GM12878 (cell line): Measurements from ENCODE around the gene POLE3. TPM values are rescaled to one million over a fixed set of nuclear protein-coding genes. Genes with fewer than 3 reads are reported as not detected.

Source experiments
- ATAC-seq: fragments of 200-7000 bp; cut with Tn5 transposase; 3 replicates; pipeline ENCODE4 v1.9.1; 2020; ENCODE audit warnings: mild to moderate bottlenecking, moderate library complexity
- BruUV-seq: library from RNA; stranded (reverse); fragments of 400-500 nt; replicated peaks from 2 replicates; lab custom pipeline; 2021; lab: Mats Ljungman, UMichigan
- CTCF ChIA-PET: fragments of 300-600 bp; sonication (Branson Sonifier 250); formaldehyde crosslinking; extraction: SDS; loops from one replicate; lab custom pipeline; 2021; ENCODE audit warnings: inconsistent platforms; lab: Yijun Ruan, JAX
- POLR2A ChIA-PET: fragments of 350-600 bp; formaldehyde crosslinking; extraction: SDS; loops from one replicate; lab custom pipeline; 2021; ENCODE audit warnings: inconsistent platforms; lab: Charles Lee
- RAD21 ChIA-PET: fragments of 300-600 bp; sonication (Branson Sonifier 250); formaldehyde crosslinking; loops from one replicate; lab custom pipeline; 2023; ENCODE audit warnings: antibody characterized with exemption; ENCODE audit not compliant: unreplicated experiment; lab: Charles Lee
- SMC1A ChIA-PET: fragments of 300-600 bp; sonication (Branson Sonifier 250); formaldehyde crosslinking; loops from one replicate; lab custom pipeline; 2023; ENCODE audit not compliant: unreplicated experiment, uncharacterized antibody; lab: Charles Lee
- DNase-seq: peaks from one replicate; pipeline ENCODE4 v3.0.0-alpha.2; 2011; ENCODE audit warnings: low read depth, low spot score
- FAIRE-seq: peaks from 3 replicates; lab custom pipeline; 2011; peaks lifted over from hg19 to GRCh38; lab: Jason Lieb, UNC
- H2AFZ ChIP-seq: 2 replicates; pipeline ENCODE4 v1.6.0; 2011; ENCODE audit warnings: low read depth, low read length, control low read depth; ENCODE audit not compliant: control insufficient read depth
- H3K27ac ChIP-seq: 2 replicates; pipeline ENCODE4 v1.5.1; 2011; ENCODE audit warnings: control low read depth; ENCODE audit not compliant: control insufficient read depth, insufficient read depth
- H3K27me3 ChIP-seq, 2 experiments: replicated peaks in 1 of 2; 2 replicates each; pipeline versions ENCODE4 v1.6.0 to v1.6.1; 2011; ENCODE audit warnings: low read length in 1 of 2; ENCODE audit not compliant: control insufficient read depth in 2 of 2, insufficient read depth in 2 of 2
- H3K36me3 ChIP-seq, 2 experiments: 2 replicates each; pipeline ENCODE4 v1.5.1; 2011; ENCODE audit warnings: low read length in 1 of 2; ENCODE audit not compliant: control insufficient read depth in 2 of 2, insufficient read depth in 2 of 2
- H3K4me1 ChIP-seq: 2 replicates; pipeline ENCODE4 v1.6.1; 2011; ENCODE audit warnings: mild to moderate bottlenecking, low read length, moderate library complexity, mixed read lengths; ENCODE audit not compliant: control insufficient read depth, insufficient read depth
- H3K4me2 ChIP-seq: 2 replicates; pipeline ENCODE4 v1.6.0; 2011; ENCODE audit warnings: control low read depth; ENCODE audit not compliant: control insufficient read depth, insufficient read depth
- H3K4me3 ChIP-seq: fragments of 200-600 bp; sonication (generic); 2 replicates; pipeline ENCODE4 v1.5.1; 2016
- H3K79me2 ChIP-seq: 2 replicates; pipeline ENCODE4 v1.6.0; 2011; ENCODE audit warnings: low read length; ENCODE audit not compliant: control insufficient read depth, insufficient read depth
- H3K9ac ChIP-seq: 2 replicates; pipeline ENCODE4 v1.8.0; 2011; ENCODE audit warnings: low read length, control low read depth, mixed read lengths; ENCODE audit not compliant: control insufficient read depth, insufficient read depth
- H3K9me3 ChIP-seq: replicated peaks from 3 replicates; pipeline ENCODE4 v1.5.1; 2011; ENCODE audit warnings: mild to moderate bottlenecking, low read length; ENCODE audit not compliant: control insufficient read depth, insufficient read depth
- H4K20me1 ChIP-seq: 2 replicates; pipeline ENCODE4 v1.6.0; 2011; ENCODE audit not compliant: control insufficient read depth, insufficient read depth
- BRCA1 ChIP-seq: IDR thresholded peaks from 2 replicates; pipeline ENCODE4 v1.6.1; 2011; ENCODE audit warnings: low read depth, low read length, improper control_type of control experiment
- MAX ChIP-seq: IDR thresholded peaks from 2 replicates; pipeline ENCODE4 v1.6.1; 2012; ENCODE audit warnings: low read depth, low read length, improper control_type of control experiment
- NR2C1 ChIP-seq: fragments of 450-650 bp; IDR thresholded peaks from 2 replicates; pipeline ENCODE4 v1.6.1; 2017; ENCODE audit warnings: antibody characterized with exemption, mild to moderate bottlenecking, moderate library complexity
- PAX5 ChIP-seq: IDR thresholded peaks from 2 replicates; pipeline ENCODE4 v1.6.1; 2011; ENCODE audit warnings: low read depth, low read length, borderline replicate concordance
- RAD21 ChIP-seq: IDR thresholded peaks from 2 replicates; pipeline ENCODE4 v1.6.1; 2011; ENCODE audit warnings: mild to moderate bottlenecking, low read depth, low read length, moderate library complexity; ENCODE audit not compliant: insufficient read depth
- SUPT20H ChIP-seq: IDR thresholded peaks from 2 replicates; pipeline ENCODE4 v1.6.1; 2011; ENCODE audit warnings: low read depth, mild to moderate bottlenecking, low read length, moderate library complexity, borderline replicate concordance; ENCODE audit not compliant: control insufficient read depth
- TCF3 ChIP-seq: IDR thresholded peaks from 2 replicates; pipeline ENCODE4 v1.6.1; 2012; ENCODE audit warnings: low read depth, mild to moderate bottlenecking, low read length, borderline replicate concordance; ENCODE audit not compliant: insufficient read depth
- YY1 ChIP-seq: IDR thresholded peaks from 2 replicates; pipeline ENCODE4 v1.6.1; 2011; ENCODE audit warnings: low read depth, mild to moderate bottlenecking, low read length
- ZNF207 ChIP-seq: fragments of 450-650 bp; IDR thresholded peaks from 2 replicates; pipeline ENCODE4 v1.6.1; 2014; ENCODE audit warnings: antibody characterized with exemption, mild to moderate bottlenecking, borderline replicate concordance
- WGBS: methylation state at CpG from one replicate; pipeline ENCODE4 v1.1.6; 2016; ENCODE audit warnings: low lambda C conversion rate; ENCODE audit not compliant: insufficient replicate concordance, insufficient coverage; ENCODE audit errors: missing lambda C conversion rate; 5-methylcytosine and 5-hydroxymethylcytosine counted together
- in situ Hi-C: fragments of 300-500 bp; cut with MboI; formaldehyde crosslinking; loops from 9 replicates; pipeline ENCODE4 v1.14.3; 2018; ENCODE audit warnings: mixed read lengths
- intact Hi-C: fragments of 100-400 bp; cut with micrococcal nuclease; formaldehyde crosslinking; loops from one replicate; pipeline ENCODE4 v1.14.2; 2022; ENCODE audit not compliant: unreplicated experiment
- polyA plus RNA-seq, 11 experiments: library from polyadenylated mRNA; depleted of rRNA in 4 of 11; unstranded in 6 of 11; stranded (reverse) in 5 of 11; fragments of >200 nt; fragmentation: Nextera tagmentation in 4 of 11; fragmentation: Illumina TruSeq in 1 of 11; extraction: Ambion mirVana in 4 of 11; extraction: Trizol in 1 of 11; gene quantifications; 1 replicate in 1 of 11; 2 replicates in 10 of 11; pipeline versions ENCODE4 v1.2.1 to v1.2.3, GENCODE V29; 2011 to 2016; ENCODE audit warnings: inconsistent platforms in 2 of 11, missing spikeins in 2 of 11, low read depth in 1 of 11
- total RNA-seq, 4 experiments: library from RNA; depleted of rRNA in 3 of 4; stranded (reverse); fragments of >200 nt in 3 of 4; fragmentation: Illumina TruSeq in 1 of 4; extraction: Trizol in 1 of 4; gene quantifications; 2 replicates each; pipeline versions ENCODE4 v1.2.1 to v1.2.3, GENCODE V29; 2013 to 2021

The POLE3 gene
- total and polyA plus RNA-seq, 10 of the 15 experiments (the other 5 are each of a cell fraction or from before 2014, with no cell fraction given), result 40.8 to 116 (median 80.2) TPM

- TF ChIP-seq BRCA1, result no peak
- TF ChIP-seq NR2C1, result no peak
- TF ChIP-seq ZNF207, result no peak
- no peak for TF ChIP-seq RAD21
- TF ChIP-seq PAX5, result no peak
- TF ChIP-seq YY1, result no peak
Observed at GRCh38 chr9:113395000-113395861, 15.2 kb downstream of the POLE3 start (continued).

- ChIA-PET RAD21 (no interaction called here), CTCF (interaction anchor here (1.1 kb wide), 1 partner anchor 265 kb away, joined by 3 read pairs; no protein-coding TSS in a partner anchor), SMC1A (interaction anchor here (1.4 kb wide), 1 partner anchor 10 kb away, joined by 3 read pairs; no protein-coding TSS in a partner anchor), POLR2A (interaction anchor here (1.1 kb wide), 1 partner anchor 16 kb away, joined by 3 read pairs; no protein-coding TSS in a partner anchor)
- Histone ChIP-seq H3K9ac (no peak overlapping the region), H2AFZ (no peak overlapping the region), H3K4me1 (no peaks in the 10 kb centered on the region), H3K27me3 (no peaks in the 10 kb centered on the region), H3K4me2 (no peak overlapping the region), H3K79me2 (no peaks in the 10 kb centered on the region), H3K4me3 (no peak overlapping the region), H3K27ac (no peak overlapping the region), H4K20me1 (no peaks in the 10 kb centered on the region; the same call in 1 of the 2 replicates), H3K36me3 (peaks cover 0 to 7% of the 10 kb centered on the region in 2 experiments; a peak in 3 of 4 replicates), H3K9me3 (no peaks in the 10 kb centered on the region)
- ATAC-seq, result no peak
- in situ Hi-C loops (no loop called here), intact Hi-C loops (no loop called here)
- TF ChIP-seq TCF3, result no peak
- no peak for TF ChIP-seq SUPT20H
- no peak for TF ChIP-seq MAX
- FAIRE-seq, result no peak
- 87% methylated on average over 7 of the region's 7 CpGs for WGBS
- no TSS peak for BruUV-seq
- DNase-seq, result no peak
Observed at GRCh38 chr9:113393281-113393680, 17.2 kb downstream of the POLE3 start.
